ENCODE measurements around the gene APLP2. TPM values are rescaled to one million over a fixed set of nuclear protein-coding genes. Genes with fewer than 3 reads are reported as not detected.
A peak's percentile ranks its signal among the peaks of the same experiment; 100 is the strongest.

APLP2 gene
- total and polyA plus RNA-seq, 10 donors, result 47.4 to 248 (median 181) TPM

DNA sequence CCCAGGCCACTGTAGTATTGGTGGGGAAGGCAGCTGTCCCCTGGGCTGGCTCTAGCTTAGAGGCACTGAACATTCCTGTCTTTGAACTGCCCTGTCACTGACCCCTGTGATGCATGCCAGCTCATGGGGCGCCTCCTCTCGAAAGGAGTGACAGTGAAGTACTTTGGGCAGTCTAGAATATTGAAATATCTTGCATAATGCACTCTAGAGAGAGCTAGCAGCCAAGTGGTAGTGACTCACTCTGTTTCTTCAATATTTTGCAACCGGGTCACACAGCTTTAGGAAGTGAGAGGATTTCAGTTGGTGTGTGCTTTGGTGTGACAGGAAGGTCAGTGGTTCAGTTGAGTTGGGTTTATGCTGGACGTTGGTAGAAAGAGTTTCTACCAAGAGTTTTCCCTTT, 54.4 kb downstream of the APLP2 start:
- DNase-seq, result peak; percentile 90
- WGBS, 5 donors, result 25 to 50% (median 40%) methylated on average over 4 of the region's 4 CpGs
- Histone ChIP-seq H3K36me3 (peaks cover 3 to 75% (median 41%) of the 10 kb centered on the region in 6 donors), H3K27me3 (replicated peaks in 1 of 7) (no peaks in the 10 kb centered on the region), H3K4me3 (peak overlapping the region in 1 of 8 donors; percentile 4), H3K27ac (peak overlapping the region in 7 of 8 donors; percentile 61 to 86 (median 82)), H3K4me1 (peaks cover 24 to 77% (median 50%) of the 10 kb centered on the region in 6 donors), H3K9me3 (no peaks in the 10 kb centered on the region)
- intact Hi-C loops (cut with DNase I; ENCODE audit: low total_unique reads), result loop anchor here (10.0 kb wide), 1 partner anchor 49 kb away; no protein-coding TSS in a partner anchor
- TF ChIP-seq POLR2AphosphoS5 (IDR thresholded peaks at IDR 0.05) (peak in 2 of 3 donors; percentile 10 to 86), POLR2A (IDR thresholded peaks at IDR 0.05) (no peak)
- TF ChIP-seq, protein P1, sequence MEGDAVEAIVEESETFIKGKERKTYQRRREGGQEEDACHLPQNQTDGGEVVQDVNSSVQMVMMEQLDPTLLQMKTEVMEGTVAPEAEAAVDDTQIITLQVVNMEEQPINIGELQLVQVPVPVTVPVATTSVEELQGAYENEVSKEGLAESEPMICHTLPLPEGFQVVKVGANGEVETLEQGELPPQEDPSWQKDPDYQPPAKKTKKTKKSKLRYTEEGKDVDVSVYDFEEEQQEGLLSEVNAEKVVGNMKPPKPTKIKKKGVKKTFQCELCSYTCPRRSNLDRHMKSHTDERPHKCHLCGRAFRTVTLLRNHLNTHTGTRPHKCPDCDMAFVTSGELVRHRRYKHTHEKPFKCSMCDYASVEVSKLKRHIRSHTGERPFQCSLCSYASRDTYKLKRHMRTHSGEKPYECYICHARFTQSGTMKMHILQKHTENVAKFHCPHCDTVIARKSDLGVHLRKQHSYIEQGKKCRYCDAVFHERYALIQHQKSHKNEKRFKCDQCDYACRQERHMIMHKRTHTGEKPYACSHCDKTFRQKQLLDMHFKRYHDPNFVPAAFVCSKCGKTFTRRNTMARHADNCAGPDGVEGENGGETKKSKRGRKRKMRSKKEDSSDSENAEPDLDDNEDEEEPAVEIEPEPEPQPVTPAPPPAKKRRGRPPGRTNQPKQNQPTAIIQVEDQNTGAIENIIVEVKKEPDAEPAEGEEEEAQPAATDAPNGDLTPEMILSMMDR (IDR thresholded peaks at IDR 0.05 in 8 of 11, conservative IDR thresholded peaks at IDR 0.05 in 3 of 11), result peak in 1 of 11 experiments; percentile 18

DNA sequence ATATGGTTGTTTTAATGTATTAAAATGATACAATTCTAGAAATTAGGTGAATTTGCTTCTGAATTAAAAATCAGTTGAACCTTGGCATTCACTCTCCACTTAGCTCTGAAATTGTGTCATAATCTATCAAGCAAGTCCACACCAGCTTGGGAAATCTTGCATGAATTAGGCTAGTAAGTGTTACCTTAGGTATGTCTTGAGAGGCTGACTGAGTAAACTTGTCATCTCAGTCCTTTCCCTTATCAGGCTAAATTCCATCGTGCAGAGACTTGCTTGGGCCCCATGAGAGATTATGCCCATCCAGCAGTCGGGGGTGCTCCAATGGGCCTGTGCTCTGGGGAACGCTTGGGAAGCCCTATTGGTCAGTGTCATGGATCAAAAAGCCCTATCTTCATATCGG, 55.9 kb downstream of the APLP2 start:
- Histone ChIP-seq H3K4me3 (no peak overlapping the region), H3K36me3 (peaks cover 3 to 90% (median 56%) of the 10 kb centered on the region in 6 donors), H3K9me3 (no peaks in the 10 kb centered on the region), H3K27ac (peak overlapping the region in 1 of 8 donors; percentile 82), H3K27me3 (replicated peaks in 1 of 7) (no peaks in the 10 kb centered on the region), H3K4me1 (peaks cover 13 to 62% (median 41%) of the 10 kb centered on the region in 6 donors)
- intact Hi-C loops (cut with DNase I; ENCODE audit: low total_unique reads), result loop anchor here (10.0 kb wide), 1 partner anchor 51 kb away; no protein-coding TSS in a partner anchor
- DNase-seq, result no peak
- WGBS, 5 donors, result 96 to 100% (median 97%) methylated on average over 1 to 4 of the region's 4 CpGs
- TF ChIP-seq, protein P1 (IDR thresholded peaks at IDR 0.05 in 8 of 11, conservative IDR thresholded peaks at IDR 0.05 in 3 of 11), result no peak
- TF ChIP-seq POLR2A (IDR thresholded peaks at IDR 0.05) (no peak), POLR2AphosphoS5 (IDR thresholded peaks at IDR 0.05) (no peak)

DNA sequence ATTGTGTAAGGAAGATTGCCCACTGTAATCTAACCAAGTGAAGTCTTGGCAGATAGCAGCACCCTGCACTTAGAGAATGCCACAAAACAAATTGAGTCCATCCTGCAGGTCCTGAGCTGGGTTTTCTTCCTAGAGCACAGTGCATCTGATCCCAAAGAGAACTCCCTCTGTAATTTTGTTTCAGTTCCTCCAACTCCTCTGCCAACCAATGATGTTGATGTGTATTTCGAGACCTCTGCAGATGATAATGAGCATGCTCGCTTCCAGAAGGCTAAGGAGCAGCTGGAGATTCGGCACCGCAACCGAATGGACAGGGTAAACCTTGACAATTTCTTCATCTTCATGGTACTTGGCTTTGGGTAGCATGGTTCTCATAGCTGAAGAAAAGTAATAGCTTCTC, 56.8 kb downstream of the APLP2 start:
- H3K36me3 ChIP-seq, result peaks cover 3 to 94% (median 64%) of the 10 kb centered on the region in 6 donors
- WGBS, 5 donors, result 82 to 98% (median 91%) methylated on average over 5 of the region's 5 CpGs
- no peaks in the 10 kb centered on the region for H3K27me3 ChIP-seq (replicated peaks in 1 of 7)
- H3K4me1 ChIP-seq, result peaks cover 12 to 53% (median 32%) of the 10 kb centered on the region in 6 donors
- no peak for DNase-seq
- H3K4me3 ChIP-seq, result no peak overlapping the region
- TF ChIP-seq, protein P1 (IDR thresholded peaks at IDR 0.05 in 8 of 11, conservative IDR thresholded peaks at IDR 0.05 in 3 of 11), result no peak
- no peak for TF ChIP-seq POLR2AphosphoS5 (IDR thresholded peaks at IDR 0.05)
- no peak for TF ChIP-seq POLR2A (IDR thresholded peaks at IDR 0.05)
- intact Hi-C loops (cut with DNase I; ENCODE audit: low total_unique reads), result loop anchor here (10.0 kb wide), 1 partner anchor 52 kb away; no protein-coding TSS in a partner anchor
- no peaks in the 10 kb centered on the region for H3K9me3 ChIP-seq
- no peak overlapping the region for H3K27ac ChIP-seq

DNA sequence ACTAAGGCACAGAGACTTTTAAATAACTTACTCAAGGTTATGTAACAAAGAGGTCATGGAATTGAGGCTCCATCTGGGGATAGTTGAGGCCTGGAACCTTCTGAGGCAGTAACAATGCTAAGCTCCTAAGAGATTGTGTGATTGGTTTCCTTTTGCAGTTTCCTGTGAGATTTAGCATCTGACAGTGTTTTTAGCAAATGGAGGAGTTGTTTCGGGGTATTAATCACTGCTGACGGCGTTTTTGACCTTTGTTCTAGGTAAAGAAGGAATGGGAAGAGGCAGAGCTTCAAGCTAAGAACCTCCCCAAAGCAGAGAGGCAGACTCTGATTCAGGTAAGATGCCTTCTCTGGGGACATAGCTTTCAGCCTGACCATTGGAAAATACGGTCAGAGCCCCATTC, 57.8 kb downstream of the APLP2 start:
- no peak for TF ChIP-seq POLR2A (IDR thresholded peaks at IDR 0.05)
- no peak for TF ChIP-seq POLR2AphosphoS5 (IDR thresholded peaks at IDR 0.05)
- TF ChIP-seq, protein P1 (IDR thresholded peaks at IDR 0.05 in 8 of 11, conservative IDR thresholded peaks at IDR 0.05 in 3 of 11), result no peak
- intact Hi-C loops (cut with DNase I; ENCODE audit: low total_unique reads), result loop anchor here (10.0 kb wide), 1 partner anchor 53 kb away; no protein-coding TSS in a partner anchor
- WGBS, 5 donors, result 76 to 95% (median 91%) methylated on average over 4 of the region's 4 CpGs
- DNase-seq, result no peak
- Histone ChIP-seq H3K27me3 (replicated peaks in 1 of 7) (no peaks in the 10 kb centered on the region), H3K4me1 (peaks cover 11 to 53% (median 29%) of the 10 kb centered on the region in 6 donors), H3K9me3 (no peaks in the 10 kb centered on the region), H3K27ac (no peak overlapping the region), H3K4me3 (no peak overlapping the region), H3K36me3 (peaks cover 3 to 95% (median 64%) of the 10 kb centered on the region in 6 donors)
